Neural progenitor cell (in vitro differentiated cells): ENCODE results near the gene PACS1. TPM values are rescaled to one million over a fixed set of nuclear protein-coding genes. Genes with fewer than 3 reads are reported as not detected.

ENCODE experiments used
- DNase-seq: peaks from one replicate; pipeline ENCODE4 v3.0.0-alpha.2; 2016; ENCODE audit warnings: low spot score
- H2AFZ ChIP-seq: fragments of 200-600 bp; sonication (generic); replicated peaks from 2 replicates; pipeline ENCODE4 v1.6.1; 2016; ENCODE audit warnings: antibody characterized with exemption
- H3F3A ChIP-seq: fragments of 200-600 bp; sonication (generic); 2 replicates; pipeline ENCODE4 v1.6.1; 2016; ENCODE audit warnings: antibody characterized with exemption, low read depth
- H3K27ac ChIP-seq: fragments of 200-600 bp; sonication (generic); 2 replicates; pipeline ENCODE4 v1.5.1; 2016; ENCODE audit warnings: mild to moderate bottlenecking
- H3K27me3 ChIP-seq: fragments of 200-600 bp; sonication (generic); 2 replicates; pipeline ENCODE4 v1.6.1; 2016; ENCODE audit warnings: mild to moderate bottlenecking, moderate library complexity
- H3K36me3 ChIP-seq: fragments of 200-600 bp; sonication (generic); 2 replicates; pipeline ENCODE4 v1.5.1; 2016
- H3K4me1 ChIP-seq: fragments of 200-600 bp; sonication (generic); 2 replicates; pipeline ENCODE4 v1.6.1; 2016; ENCODE audit warnings: mixed run types
- H3K4me2 ChIP-seq: fragments of 200-600 bp; sonication (generic); 2 replicates; pipeline ENCODE4 v1.6.1; 2016
- H3K4me3 ChIP-seq: fragments of 200-600 bp; sonication (generic); 2 replicates; pipeline ENCODE4 v1.5.1; 2016
- H3K79me2 ChIP-seq: fragments of 200-600 bp; sonication (generic); 2 replicates; pipeline ENCODE4 v1.6.1; 2016; ENCODE audit warnings: low read depth
- H3K9ac ChIP-seq: fragments of 200-600 bp; sonication (generic); 2 replicates; pipeline ENCODE4 v1.6.1; 2016
- H3K9me3 ChIP-seq: fragments of 200-600 bp; sonication (generic); 2 replicates; pipeline ENCODE4 v1.5.1; 2016; ENCODE audit warnings: low read depth
- H4K20me1 ChIP-seq: fragments of 200-600 bp; sonication (generic); 2 replicates; pipeline ENCODE4 v1.6.1; 2016; ENCODE audit warnings: low read depth
- H3K27ac Mint-ChIP-seq: 3 replicates; pipeline ENCODE4 v1.8.0; 2021; ENCODE audit warnings: mixed read lengths
- H3K27me3 Mint-ChIP-seq: 2 replicates; pipeline ENCODE4 v1.8.0; 2022; ENCODE audit warnings: low read depth, mild to moderate bottlenecking, inconsistent platforms, moderate library complexity, mixed read lengths; ENCODE audit not compliant: insufficient read depth
- H3K36me3 Mint-ChIP-seq: 3 replicates; pipeline ENCODE4 v1.8.0; 2021; ENCODE audit warnings: mixed read lengths
- H3K4me1 Mint-ChIP-seq: 3 replicates; pipeline ENCODE4 v1.8.0; 2021; ENCODE audit warnings: mixed read lengths
- H3K4me3 Mint-ChIP-seq: 3 replicates; pipeline ENCODE4 v1.8.0; 2021; ENCODE audit warnings: mild to moderate bottlenecking, moderate library complexity, mixed read lengths
- H3K9me3 Mint-ChIP-seq: 3 replicates; pipeline ENCODE4 v1.8.0; 2020; ENCODE audit warnings: mixed read lengths
- EZH2 ChIP-seq: fragments of 200-600 bp; sonication (generic); IDR thresholded peaks from 2 replicates; pipeline ENCODE4 v1.6.1; 2017; ENCODE audit warnings: antibody characterized with exemption, mild to moderate bottlenecking, moderate library complexity
- EZH2phosphoT487 ChIP-seq: fragments of 200-600 bp; sonication (generic); IDR thresholded peaks from 2 replicates; pipeline ENCODE4 v1.6.1; 2017; ENCODE audit warnings: antibody characterized with exemption
- total RNA-seq: library from RNA; depleted of rRNA; stranded (reverse); fragments of >200 nt; gene quantifications from 2 replicates; pipeline ENCODE4 v1.2.3, GENCODE V29; 2015; ENCODE audit warnings: low replicate concordance
- TF ChIP-seq, protein P1 (sequence below): fragments of 200-600 bp; sonication (generic); IDR thresholded peaks from 2 replicates; pipeline ENCODE4 v1.5.1; 2017; ENCODE audit warnings: antibody characterized with exemption, mild to moderate bottlenecking

PACS1 gene
- total RNA-seq, 1 donor from 2014 or later = 13.4 TPM

DNA sequence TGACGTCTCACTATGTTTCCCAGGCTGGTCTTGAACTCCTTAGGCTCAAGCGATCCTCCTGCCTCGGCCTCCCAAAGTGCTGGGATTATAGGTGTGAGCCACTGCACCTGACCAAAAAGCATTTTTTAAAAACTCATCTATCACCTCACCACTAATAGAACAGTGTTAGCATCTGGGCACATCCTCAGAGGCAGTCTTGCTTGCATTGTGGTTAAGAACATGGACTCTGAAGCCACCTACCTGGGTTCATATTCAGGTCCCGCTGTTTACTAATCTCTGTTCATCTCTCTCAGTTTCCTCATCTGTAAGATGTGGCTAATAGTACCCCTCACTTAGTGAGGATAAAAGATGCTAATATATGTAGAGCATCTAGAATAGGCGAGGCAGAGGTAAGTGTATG lies 90.6 kb downstream of the PACS1 start:
- Histone ChIP-seq H3K9ac (no peak overlapping the region), H4K20me1 (no peaks in the 10 kb centered on the region), H3K27ac (no peak overlapping the region), H3K4me3 (no peak overlapping the region), H2AFZ (no peak overlapping the region), H3K27me3 (no peaks in the 10 kb centered on the region), H3K4me2 (no peak overlapping the region), H3K9me3 (no peaks in the 10 kb centered on the region), H3K79me2 (no peaks in the 10 kb centered on the region), H3K4me1 (no peaks in the 10 kb centered on the region), H3F3A (no peaks in the 10 kb centered on the region), H3K36me3 (no peaks in the 10 kb centered on the region)
- DNase-seq = no peak
- Mint-ChIP-seq H3K27ac (no peak overlapping the region), H3K27me3 (no peaks in the 10 kb centered on the region), H3K4me1 (no peaks in the 10 kb centered on the region), H3K36me3 (no peaks in the 10 kb centered on the region), H3K9me3 (no peaks in the 10 kb centered on the region), H3K4me3 (no peak overlapping the region)
- TF ChIP-seq, protein P1, sequence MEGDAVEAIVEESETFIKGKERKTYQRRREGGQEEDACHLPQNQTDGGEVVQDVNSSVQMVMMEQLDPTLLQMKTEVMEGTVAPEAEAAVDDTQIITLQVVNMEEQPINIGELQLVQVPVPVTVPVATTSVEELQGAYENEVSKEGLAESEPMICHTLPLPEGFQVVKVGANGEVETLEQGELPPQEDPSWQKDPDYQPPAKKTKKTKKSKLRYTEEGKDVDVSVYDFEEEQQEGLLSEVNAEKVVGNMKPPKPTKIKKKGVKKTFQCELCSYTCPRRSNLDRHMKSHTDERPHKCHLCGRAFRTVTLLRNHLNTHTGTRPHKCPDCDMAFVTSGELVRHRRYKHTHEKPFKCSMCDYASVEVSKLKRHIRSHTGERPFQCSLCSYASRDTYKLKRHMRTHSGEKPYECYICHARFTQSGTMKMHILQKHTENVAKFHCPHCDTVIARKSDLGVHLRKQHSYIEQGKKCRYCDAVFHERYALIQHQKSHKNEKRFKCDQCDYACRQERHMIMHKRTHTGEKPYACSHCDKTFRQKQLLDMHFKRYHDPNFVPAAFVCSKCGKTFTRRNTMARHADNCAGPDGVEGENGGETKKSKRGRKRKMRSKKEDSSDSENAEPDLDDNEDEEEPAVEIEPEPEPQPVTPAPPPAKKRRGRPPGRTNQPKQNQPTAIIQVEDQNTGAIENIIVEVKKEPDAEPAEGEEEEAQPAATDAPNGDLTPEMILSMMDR = no peak
- no peak for TF ChIP-seq EZH2
- no peak for TF ChIP-seq EZH2phosphoT487

GRCh38 chr11:66168289-66168688 lies 98.2 kb downstream of the PACS1 start:
- H3K4me3 Mint-ChIP-seq = no peak overlapping the region
- H3K4me1 Mint-ChIP-seq = peaks cover 2% of the 10 kb centered on the region
- Histone ChIP-seq H3K4me1 (no peaks in the 10 kb centered on the region), H3K79me2 (no peaks in the 10 kb centered on the region), H3K4me3 (no peak overlapping the region), H3K9ac (no peak overlapping the region), H3K27me3 (no peaks in the 10 kb centered on the region), H3K4me2 (no peak overlapping the region), H4K20me1 (no peaks in the 10 kb centered on the region), H3F3A (no peaks in the 10 kb centered on the region), H3K9me3 (no peaks in the 10 kb centered on the region), H3K36me3 (no peaks in the 10 kb centered on the region), H3K27ac (no peak overlapping the region), H2AFZ (no peak overlapping the region)
- no peaks in the 10 kb centered on the region for H3K36me3 Mint-ChIP-seq
- H3K9me3 Mint-ChIP-seq = no peaks in the 10 kb centered on the region
- H3K27me3 Mint-ChIP-seq = no peaks in the 10 kb centered on the region
- no peak for DNase-seq
- no peak overlapping the region for H3K27ac Mint-ChIP-seq
- TF ChIP-seq, protein P1 = no peak
- TF ChIP-seq EZH2 (no peak), EZH2phosphoT487 (no peak)

DNA sequence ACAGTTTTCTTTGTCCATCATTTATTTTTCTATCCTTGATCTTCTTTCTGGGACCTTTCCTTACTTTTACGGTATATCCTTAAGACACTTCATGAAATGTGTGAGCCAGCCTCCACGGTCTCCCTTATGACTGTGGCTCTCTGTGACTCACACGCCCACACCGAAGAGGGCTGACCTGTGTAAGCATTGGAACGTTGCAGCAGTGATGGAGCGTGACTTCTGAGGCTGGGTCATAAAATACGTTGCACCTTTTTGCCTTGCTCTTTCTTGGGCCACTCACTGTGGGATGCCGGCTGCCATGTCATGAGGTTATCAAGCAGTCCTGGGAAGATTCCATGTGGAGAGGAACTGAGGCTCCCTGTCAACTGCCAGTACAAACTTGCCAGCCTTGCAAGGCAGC lies 102.1 kb downstream of the PACS1 start:
- Histone ChIP-seq H2AFZ (no peak overlapping the region), H4K20me1 (no peaks in the 10 kb centered on the region), H3K9me3 (no peaks in the 10 kb centered on the region), H3K79me2 (no peaks in the 10 kb centered on the region), H3K4me3 (no peak overlapping the region), H3K27me3 (no peaks in the 10 kb centered on the region), H3K36me3 (no peaks in the 10 kb centered on the region), H3K27ac (no peak overlapping the region), H3F3A (no peaks in the 10 kb centered on the region), H3K4me2 (no peak overlapping the region), H3K4me1 (no peaks in the 10 kb centered on the region), H3K9ac (no peak overlapping the region)
- TF ChIP-seq EZH2 (no peak), EZH2phosphoT487 (no peak)
- TF ChIP-seq, protein P1 = no peak
- H3K27me3 Mint-ChIP-seq = no peaks in the 10 kb centered on the region
- no peaks in the 10 kb centered on the region for H3K36me3 Mint-ChIP-seq
- no peak overlapping the region for H3K27ac Mint-ChIP-seq
- no peaks in the 10 kb centered on the region for H3K9me3 Mint-ChIP-seq
- DNase-seq = no peak
- H3K4me1 Mint-ChIP-seq = peaks cover 2% of the 10 kb centered on the region
- H3K4me3 Mint-ChIP-seq = no peak overlapping the region

GRCh38 chr11:66176650-66177049 lies 106.6 kb downstream of the PACS1 start:
- no peak overlapping the region for H3K4me3 Mint-ChIP-seq
- Histone ChIP-seq H3K4me3 (no peak overlapping the region), H3K36me3 (no peaks in the 10 kb centered on the region), H3K27ac (no peak overlapping the region), H3K4me1 (no peaks in the 10 kb centered on the region), H3K9ac (no peak overlapping the region), H3F3A (no peaks in the 10 kb centered on the region), H2AFZ (no peak overlapping the region), H3K4me2 (no peak overlapping the region), H3K27me3 (no peaks in the 10 kb centered on the region), H3K9me3 (no peaks in the 10 kb centered on the region), H4K20me1 (no peaks in the 10 kb centered on the region), H3K79me2 (peaks cover 3% of the 10 kb centered on the region)
- no peaks in the 10 kb centered on the region for H3K36me3 Mint-ChIP-seq
- TF ChIP-seq EZH2phosphoT487 (no peak), EZH2 (no peak)
- TF ChIP-seq, protein P1 = no peak
- peaks cover 2% of the 10 kb centered on the region for H3K4me1 Mint-ChIP-seq
- no peak overlapping the region for H3K27ac Mint-ChIP-seq
- H3K9me3 Mint-ChIP-seq = no peaks in the 10 kb centered on the region
- no peaks in the 10 kb centered on the region for H3K27me3 Mint-ChIP-seq
- DNase-seq = no peak
